Measurements from ENCODE around the gene CAMSAP3. TPM values are rescaled to one million over a fixed set of nuclear protein-coding genes. Genes with fewer than 3 reads are reported as not detected.

Gene CAMSAP3
- total and polyA plus RNA-seq, 2 donors = 0.90 to 2.0 TPM

GRCh38 chr19:7624810-7625209 lies 29.1 kb downstream of the CAMSAP3 start:
- 93% methylated on average over 17 of the region's 17 CpGs for WGBS
- no peak for DNase-seq (ENCODE audit: extremely low spot score)
- Histone ChIP-seq H3K4me1 (ENCODE audit: insufficient read depth) (no peaks in the 10 kb centered on the region), H3K27ac (ENCODE audit: low read depth) (no peak overlapping the region), H3K36me3 (ENCODE audit: insufficient read depth) (peaks cover 4% of the 10 kb centered on the region), H3K4me3 (ENCODE audit: low read depth, low read length) (no peak overlapping the region)

GRCh38 chr19:7625763-7626372 lies 30.2 kb downstream of the CAMSAP3 start:
- no peak for DNase-seq (ENCODE audit: extremely low spot score)
- peaks cover 4% of the 10 kb centered on the region for H3K36me3 ChIP-seq (ENCODE audit: insufficient read depth)
- no peak overlapping the region for H3K4me3 ChIP-seq (ENCODE audit: low read depth, low read length)
- no peak overlapping the region for H3K27ac ChIP-seq (ENCODE audit: low read depth)
- 97% methylated on average over 34 of the region's 34 CpGs for whole genome bisulfite sequencing
- H3K4me1 ChIP-seq (ENCODE audit: insufficient read depth) = no peaks in the 10 kb centered on the region

GRCh38 chr19:7627166-7627565 lies 31.5 kb downstream of the CAMSAP3 start:
- no peak overlapping the region for H3K27ac ChIP-seq (ENCODE audit: low read depth)
- no peak overlapping the region for H3K4me3 ChIP-seq (ENCODE audit: low read depth, low read length)
- peaks cover 2% of the 10 kb centered on the region for H3K36me3 ChIP-seq (ENCODE audit: insufficient read depth)
- DNase-seq (ENCODE audit: extremely low spot score) = no peak
- no peaks in the 10 kb centered on the region for H3K4me1 ChIP-seq (ENCODE audit: insufficient read depth)
- WGBS = 97% methylated on average over 24 of the region's 24 CpGs

- 4% methylated on average over 15 of the region's 15 CpGs for WGBS
- peak overlapping the region; percentile 73 for H3K27ac ChIP-seq (ENCODE audit: low read depth)
- H3K4me3 ChIP-seq (ENCODE audit: low read depth, low read length) = peak overlapping the region; percentile 87
- H3K4me1 ChIP-seq (ENCODE audit: insufficient read depth) = no peaks in the 10 kb centered on the region
- no peaks in the 10 kb centered on the region for H3K36me3 ChIP-seq (ENCODE audit: insufficient read depth)
- no peak for DNase-seq (ENCODE audit: extremely low spot score)
Observed at GRCh38 chr19:7628589-7629311, 33.1 kb downstream of the CAMSAP3 start.

GRCh38 chr19:7629347-7630054 lies 33.8 kb downstream of the CAMSAP3 start, which contains the start of the genes PET100 and XAB2:
Gene PET100, plus strand, starts transcription at chr19:7629793. Its CDS starts 41 bp downstream, at chr19:7629834.
Gene XAB2, minus strand, starts transcription at chr19:7629545. Its CDS starts 18 bp downstream, at chr19:7629527.
- H3K36me3 ChIP-seq (ENCODE audit: insufficient read depth) = no peaks in the 10 kb centered on the region
- WGBS = under 1% methylated on average over 40 of the region's 40 CpGs
- peak within 1 kb of the TSS; percentile 73 for H3K27ac ChIP-seq (ENCODE audit: low read depth)
- peak within 1 kb of the TSS; percentile 87 for H3K4me3 ChIP-seq (ENCODE audit: low read depth, low read length)
- no peaks in the 10 kb centered on the region for H3K4me1 ChIP-seq (ENCODE audit: insufficient read depth)
- DNase-seq (ENCODE audit: extremely low spot score) = peak; percentile 99

- H3K4me3 ChIP-seq (ENCODE audit: low read depth, low read length) = no peak overlapping the region
- no peak for DNase-seq (ENCODE audit: extremely low spot score)
- WGBS = 92% methylated on average over 12 of the region's 12 CpGs
- no peaks in the 10 kb centered on the region for H3K36me3 ChIP-seq (ENCODE audit: insufficient read depth)
- H3K27ac ChIP-seq (ENCODE audit: low read depth) = no peak overlapping the region
- no peaks in the 10 kb centered on the region for H3K4me1 ChIP-seq (ENCODE audit: insufficient read depth)
Observed at GRCh38 chr19:7631577-7631976, 35.9 kb downstream of the CAMSAP3 start.

GRCh38 chr19:7632340-7633203 lies 36.9 kb downstream of the CAMSAP3 start:
- Histone ChIP-seq H3K4me3 (ENCODE audit: low read depth, low read length) (no peak overlapping the region), H3K36me3 (ENCODE audit: insufficient read depth) (no peaks in the 10 kb centered on the region), H3K4me1 (ENCODE audit: insufficient read depth) (no peaks in the 10 kb centered on the region), H3K27ac (ENCODE audit: low read depth) (no peak overlapping the region)
- WGBS = 92% methylated on average over 40 of the region's 40 CpGs
- DNase-seq (ENCODE audit: extremely low spot score) = no peak

- H3K4me1 ChIP-seq (ENCODE audit: insufficient read depth) = no peaks in the 10 kb centered on the region
- H3K27ac ChIP-seq (ENCODE audit: low read depth) = no peak within 1 kb of the TSS
- DNase-seq (ENCODE audit: extremely low spot score) = no peak
- H3K36me3 ChIP-seq (ENCODE audit: insufficient read depth) = no peaks in the 10 kb centered on the region
- WGBS = 48% methylated on average over 2 of the region's 2 CpGs
- H3K4me3 ChIP-seq (ENCODE audit: low read depth, low read length) = no peak within 1 kb of the TSS
Observed at GRCh38 chr19:7633698-7634097, 38.0 kb downstream of the CAMSAP3 start, which contains the start of gene PCP2. Gene PCP2, minus strand, starts transcription at chr19:7633719. Its CDS starts 262 bp downstream, at chr19:7633457.

- 65% methylated on average over 6 of the region's 6 CpGs for WGBS
- H3K27ac ChIP-seq (ENCODE audit: low read depth) = no peak overlapping the region
Observed at GRCh38 chr19:7635670-7636069, 40.0 kb downstream of the CAMSAP3 start.

GRCh38 chr19:7636317-7636690 lies 40.6 kb downstream of the CAMSAP3 start:
- DNase-seq (ENCODE audit: extremely low spot score) = no peak
- WGBS = 66% methylated on average over 16 of the region's 16 CpGs
- H3K27ac ChIP-seq (ENCODE audit: low read depth) = no peak overlapping the region
- no peak overlapping the region for H3K4me3 ChIP-seq (ENCODE audit: low read depth, low read length)
- H3K4me1 ChIP-seq (ENCODE audit: insufficient read depth) = no peaks in the 10 kb centered on the region
- H3K36me3 ChIP-seq (ENCODE audit: insufficient read depth) = no peaks in the 10 kb centered on the region

More at GRCh38 chr19:7635670-7636069, 40.0 kb downstream of the CAMSAP3 start:
- Histone ChIP-seq H3K4me3 (ENCODE audit: low read depth, low read length) (no peak overlapping the region), H3K36me3 (ENCODE audit: insufficient read depth) (no peaks in the 10 kb centered on the region), H3K4me1 (ENCODE audit: insufficient read depth) (no peaks in the 10 kb centered on the region)
- no peak for DNase-seq (ENCODE audit: extremely low spot score)

- H3K4me1 ChIP-seq (ENCODE audit: insufficient read depth) = no peaks in the 10 kb centered on the region
- peak within 1 kb of the TSS; percentile 47 for H3K4me3 ChIP-seq (ENCODE audit: low read depth, low read length)
- WGBS = 6% methylated on average over 61 of the region's 61 CpGs
- no peak for DNase-seq (ENCODE audit: extremely low spot score)
- H3K36me3 ChIP-seq (ENCODE audit: insufficient read depth) = no peaks in the 10 kb centered on the region
- H3K27ac ChIP-seq (ENCODE audit: low read depth) = peak within 1 kb of the TSS; percentile 67
Observed at GRCh38 chr19:7636691-7637373, 41.2 kb downstream of the CAMSAP3 start, which contains the start of gene STXBP2. Gene STXBP2, plus strand, starts transcription at chr19:7637110. Its CDS starts 40 bp downstream, at chr19:7637150.

GRCh38 chr19:7637374-7638256 lies 42.0 kb downstream of the CAMSAP3 start:
- no peaks in the 10 kb centered on the region for H3K4me1 ChIP-seq (ENCODE audit: insufficient read depth)
- H3K36me3 ChIP-seq (ENCODE audit: insufficient read depth) = no peaks in the 10 kb centered on the region
- DNase-seq (ENCODE audit: extremely low spot score) = no peak
- 36% methylated on average over 30 of the region's 30 CpGs for WGBS
- peak overlapping the region; percentile 67 for H3K27ac ChIP-seq (ENCODE audit: low read depth)
- peak overlapping the region; percentile 47 for H3K4me3 ChIP-seq (ENCODE audit: low read depth, low read length)

Measured in urinary bladder (tissue), 4 donors.